H1 (cell line): ENCODE measurements around the gene OGFOD1.

Experiments used
- EZH2 ChIP-seq: fragments of 200-600 bp; sonication (generic); IDR thresholded peaks from 2 replicates; pipeline ENCODE4 v1.7.1; 2012; ENCODE audit warnings: low read depth, mild to moderate bottlenecking, moderate library complexity, low read length, inconsistent platforms; ENCODE audit not compliant: severe bottlenecking
- JUN ChIP-seq: IDR thresholded peaks from 2 replicates; pipeline ENCODE4 v1.6.1; 2011; ENCODE audit warnings: low read depth, mild to moderate bottlenecking, improper control_type of control experiment, low read length

- no peak for TF ChIP-seq EZH2
- TF ChIP-seq JUN = no peak
Observed at GRCh38 chr16:56478281-56479049, 27.1 kb downstream of the OGFOD1 start.
